DMS79 treated with DMSO at 0.1 percent for 48 hours (cell line): Measurements from ENCODE around the gene TMEM248.
"Not testable (repeated sequence)": the region's sequence is repeated elsewhere in the genome, so short reads cannot be mapped to it uniquely, and the experiment has no call there.

Experiments
- DNase-seq: peaks from one replicate; lab custom pipeline; 2025; lab: John Stamatoyannopoulos, UW

The TMEM248 gene

GRCh38 chr7:66910789-66911188 is 10.2 kb upstream of the TMEM248 start:
- DNase-seq = no peak

GRCh38 chr7:66911191-66911590 is 9.8 kb upstream of the TMEM248 start:
- not testable (repeated sequence) for DNase-seq

GRCh38 chr7:66912195-66912594 is 8.8 kb upstream of the TMEM248 start:
- DNase-seq = no peak

- DNase-seq = no peak
These were observed 7.6 kb upstream of the TMEM248 start for GRCh38 chr7:66913118-66914037.

- DNase-seq = not testable (repeated sequence)
These were observed 3.1 kb upstream of the TMEM248 start for GRCh38 chr7:66917904-66918303.

GRCh38 chr7:66919304-66919703 is 1.7 kb upstream of the TMEM248 start:
- DNase-seq = no peak

- DNase-seq = no peak
These were observed 1.3 kb upstream of the TMEM248 start for GRCh38 chr7:66919704-66920103.

- no peak for DNase-seq
These were observed 769 bp upstream of the TMEM248 start for GRCh38 chr7:66920256-66920655.

GRCh38 chr7:66921396-66921917 is 432 bp downstream of the TMEM248 start:
- peak; percentile 26 for DNase-seq

- peak; percentile 24 for DNase-seq
These were observed 977 bp downstream of the TMEM248 start for GRCh38 chr7:66921918-66922486.

- DNase-seq = no peak
These were observed 4.2 kb downstream of the TMEM248 start for GRCh38 chr7:66925255-66925654.

- DNase-seq = no peak
These were observed 6.4 kb downstream of the TMEM248 start for GRCh38 chr7:66927348-66927948.

- no peak for DNase-seq
These were observed 7.4 kb downstream of the TMEM248 start for GRCh38 chr7:66928388-66928787.

GRCh38 chr7:66929165-66929564 is 8.1 kb downstream of the TMEM248 start:
- no peak for DNase-seq

GRCh38 chr7:66929935-66930334 is 8.9 kb downstream of the TMEM248 start:
- no peak for DNase-seq

GRCh38 chr7:66930341-66930740 is 9.3 kb downstream of the TMEM248 start:
- DNase-seq = no peak

GRCh38 chr7:66933469-66933868 is 12.4 kb downstream of the TMEM248 start:
- no peak for DNase-seq

- DNase-seq = no peak
These were observed 16.9 kb downstream of the TMEM248 start for GRCh38 chr7:66937940-66938339.

- DNase-seq = no peak
These were observed 18.3 kb downstream of the TMEM248 start for GRCh38 chr7:66939325-66939724.

- no peak for DNase-seq
These were observed 25.5 kb downstream of the TMEM248 start for GRCh38 chr7:66946545-66946944.

GRCh38 chr7:66948480-66949109 is 27.6 kb downstream of the TMEM248 start:
- no peak for DNase-seq

GRCh38 chr7:66950311-66950710 is 29.3 kb downstream of the TMEM248 start:
- DNase-seq = no peak
